Endodermal cell (in vitro differentiated cells): Measurements from ENCODE around the gene MTHFS. TPM values are rescaled to one million over a fixed set of nuclear protein-coding genes. Genes with fewer than 3 reads are reported as not detected.

Source experiments
- DNase-seq: peaks from one replicate; pipeline ENCODE4 v3.0.0-alpha.2; 2017
- H3K27ac ChIP-seq: 2 replicates; pipeline ENCODE4 v1.5.1; 2013; ENCODE audit warnings: mild to moderate bottlenecking, low read depth, low read length, moderate library complexity
- H3K27me3 ChIP-seq: 2 replicates; pipeline ENCODE4 v1.6.1; 2013; ENCODE audit warnings: mild to moderate bottlenecking, low read length, moderate library complexity; ENCODE audit not compliant: insufficient read depth, control insufficient read depth, poor library complexity, severe bottlenecking
- H3K36me3 ChIP-seq: 2 replicates; pipeline ENCODE4 v1.7.0; 2013; ENCODE audit warnings: mild to moderate bottlenecking, low read length, moderate library complexity; ENCODE audit not compliant: control insufficient read depth, insufficient read depth
- H3K4me1 ChIP-seq: one replicate; pipeline ENCODE4 v1.7.0; 2013; ENCODE audit warnings: low read length; ENCODE audit not compliant: control insufficient read depth, insufficient read depth
- H3K4me3 ChIP-seq: 2 replicates; pipeline ENCODE4 v1.5.1; 2013; ENCODE audit warnings: mild to moderate bottlenecking, low read length, moderate library complexity
- H3K9ac ChIP-seq: 2 replicates; pipeline ENCODE4 v1.6.1; 2013; ENCODE audit warnings: mild to moderate bottlenecking, low read length, moderate library complexity; ENCODE audit not compliant: poor library complexity, severe bottlenecking; ENCODE audit errors: extremely low read depth
- H3K9me3 ChIP-seq: 2 replicates; pipeline ENCODE4 v1.6.1; 2013; ENCODE audit warnings: mild to moderate bottlenecking, low read length, moderate library complexity; ENCODE audit not compliant: control insufficient read depth
- H3K27ac Mint-ChIP-seq: 2 replicates; pipeline ENCODE4 v1.8.0; 2020; ENCODE audit warnings: mixed read lengths
- H3K27me3 Mint-ChIP-seq: 2 replicates; pipeline ENCODE4 v1.8.0; 2021; ENCODE audit warnings: mild to moderate bottlenecking, mixed read lengths; ENCODE audit not compliant: insufficient read depth
- H3K36me3 Mint-ChIP-seq: 2 replicates; pipeline ENCODE4 v1.8.0; 2020; ENCODE audit warnings: low read depth, mixed read lengths
- H3K4me1 Mint-ChIP-seq: 2 replicates; pipeline ENCODE4 v1.8.0; 2020; ENCODE audit warnings: mixed read lengths
- H3K4me3 Mint-ChIP-seq: 2 replicates; pipeline ENCODE4 v1.8.0; 2020; ENCODE audit warnings: mild to moderate bottlenecking, moderate library complexity, mixed read lengths
- H3K9me3 Mint-ChIP-seq: 2 replicates; pipeline ENCODE4 v1.8.0; 2020; ENCODE audit warnings: mild to moderate bottlenecking, mixed read lengths
- WGBS, 2 experiments: methylation state at CpG; one replicate each; pipeline versions ENCODE4 v1.1.5 to v1.1.7; 2013; ENCODE audit warnings: missing lambda C conversion rate in 2 of 2, mixed read lengths in 1 of 2; ENCODE audit not compliant: insufficient coverage in 1 of 2, insufficient read length in 1 of 2; 5-methylcytosine and 5-hydroxymethylcytosine counted together
- total RNA-seq, 2 donors: library from RNA; stranded (reverse); fragmentation: NEBNext Ultra II Directional in 1 of 2; extraction: Animal tissue kit (Norgen Biotek cat#: 25700) in 1 of 2; gene quantifications; 2 replicates in 1 of 2; 3 replicates in 1 of 2; pipeline ENCODE4 v1.2.1, GENCODE V29; 2021
- TF ChIP-seq, protein P1 (sequence below): fragments of 200-600 bp; sonication (generic); conservative IDR thresholded peaks from 2 replicates; pipeline ENCODE4 v1.5.0; 2021; ENCODE audit warnings: antibody characterized with exemption, mild to moderate bottlenecking

Gene MTHFS
- total RNA-seq, 2 donors from 2014 or later: 28.2 to 33.6 TPM

DNA sequence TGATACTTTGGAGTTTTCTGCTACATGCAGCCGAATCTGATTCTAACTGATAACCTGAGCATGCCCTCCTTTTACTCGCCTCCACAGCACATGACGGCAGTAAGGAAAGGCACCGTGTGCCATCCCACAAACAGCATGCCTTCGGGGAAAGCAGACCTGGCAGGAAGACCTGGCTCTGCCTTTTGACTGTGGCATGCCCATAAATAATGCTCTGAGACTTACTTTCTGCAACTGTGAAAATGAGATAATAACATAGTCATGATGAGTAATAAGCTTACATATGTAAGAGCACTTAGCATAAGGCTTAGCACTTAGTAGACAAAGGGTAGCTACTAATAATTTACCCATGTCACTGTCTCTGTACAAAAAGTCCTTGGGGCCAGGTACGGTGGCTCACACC lies 32.9 kb downstream of the MTHFS start:
- Mint-ChIP-seq H3K4me1 (no peaks in the 10 kb centered on the region), H3K27ac (no peak overlapping the region), H3K27me3 (no peaks in the 10 kb centered on the region), H3K36me3 (peaks cover 45% of the 10 kb centered on the region), H3K9me3 (no peaks in the 10 kb centered on the region), H3K4me3 (no peak overlapping the region)
- TF ChIP-seq, protein P1, sequence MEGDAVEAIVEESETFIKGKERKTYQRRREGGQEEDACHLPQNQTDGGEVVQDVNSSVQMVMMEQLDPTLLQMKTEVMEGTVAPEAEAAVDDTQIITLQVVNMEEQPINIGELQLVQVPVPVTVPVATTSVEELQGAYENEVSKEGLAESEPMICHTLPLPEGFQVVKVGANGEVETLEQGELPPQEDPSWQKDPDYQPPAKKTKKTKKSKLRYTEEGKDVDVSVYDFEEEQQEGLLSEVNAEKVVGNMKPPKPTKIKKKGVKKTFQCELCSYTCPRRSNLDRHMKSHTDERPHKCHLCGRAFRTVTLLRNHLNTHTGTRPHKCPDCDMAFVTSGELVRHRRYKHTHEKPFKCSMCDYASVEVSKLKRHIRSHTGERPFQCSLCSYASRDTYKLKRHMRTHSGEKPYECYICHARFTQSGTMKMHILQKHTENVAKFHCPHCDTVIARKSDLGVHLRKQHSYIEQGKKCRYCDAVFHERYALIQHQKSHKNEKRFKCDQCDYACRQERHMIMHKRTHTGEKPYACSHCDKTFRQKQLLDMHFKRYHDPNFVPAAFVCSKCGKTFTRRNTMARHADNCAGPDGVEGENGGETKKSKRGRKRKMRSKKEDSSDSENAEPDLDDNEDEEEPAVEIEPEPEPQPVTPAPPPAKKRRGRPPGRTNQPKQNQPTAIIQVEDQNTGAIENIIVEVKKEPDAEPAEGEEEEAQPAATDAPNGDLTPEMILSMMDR: no peak
- Histone ChIP-seq H3K4me3 (no peak overlapping the region), H3K27ac (no peak overlapping the region), H3K9me3 (no peaks in the 10 kb centered on the region), H3K27me3 (no peaks in the 10 kb centered on the region), H3K4me1 (no peaks in the 10 kb centered on the region), H3K9ac (no peak overlapping the region), H3K36me3 (peaks cover 39% of the 10 kb centered on the region)
- WGBS, 2 experiments: 95 to 98% methylated on average over 5 to 6 of the region's 6 CpGs
- no peak for DNase-seq

DNA sequence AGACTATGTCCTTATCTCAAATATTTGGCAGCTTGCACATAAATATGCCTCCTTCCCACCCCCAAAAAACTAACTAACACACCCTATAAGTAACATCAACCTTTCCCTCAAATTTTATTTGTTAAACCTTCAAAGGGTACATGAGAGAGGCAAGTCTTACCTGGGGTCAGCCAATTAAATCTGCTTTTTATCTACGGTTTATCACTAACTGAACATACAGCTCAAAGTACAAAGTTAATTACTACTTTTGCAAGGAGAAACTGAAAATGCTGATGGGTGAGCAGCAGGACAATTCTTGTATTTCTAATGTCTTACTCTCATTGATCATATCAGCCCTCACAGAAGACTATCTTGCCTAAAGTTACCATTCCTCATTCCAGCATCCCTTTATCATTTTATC lies 34.6 kb downstream of the MTHFS start:
- H3K36me3 Mint-ChIP-seq: peaks cover 35% of the 10 kb centered on the region
- no peak overlapping the region for H3K9ac ChIP-seq
- no peaks in the 10 kb centered on the region for H3K27me3 Mint-ChIP-seq
- H3K4me1 Mint-ChIP-seq: no peaks in the 10 kb centered on the region
- TF ChIP-seq, protein P1: no peak
- H3K9me3 ChIP-seq: no peaks in the 10 kb centered on the region
- no peak overlapping the region for H3K27ac ChIP-seq
- no peak for DNase-seq
- no peaks in the 10 kb centered on the region for H3K9me3 Mint-ChIP-seq
- H3K27ac Mint-ChIP-seq: no peak overlapping the region
- 100% methylated on average over 1 of the region's 1 CpG; no CpG with 5 or more reads in 1 of the 2 experiments for WGBS, 2 experiments
- peaks cover 35% of the 10 kb centered on the region for H3K36me3 ChIP-seq
- H3K4me3 ChIP-seq: no peak overlapping the region
- H3K4me3 Mint-ChIP-seq: no peak overlapping the region
- H3K27me3 ChIP-seq: no peaks in the 10 kb centered on the region
- H3K4me1 ChIP-seq: no peaks in the 10 kb centered on the region

DNA sequence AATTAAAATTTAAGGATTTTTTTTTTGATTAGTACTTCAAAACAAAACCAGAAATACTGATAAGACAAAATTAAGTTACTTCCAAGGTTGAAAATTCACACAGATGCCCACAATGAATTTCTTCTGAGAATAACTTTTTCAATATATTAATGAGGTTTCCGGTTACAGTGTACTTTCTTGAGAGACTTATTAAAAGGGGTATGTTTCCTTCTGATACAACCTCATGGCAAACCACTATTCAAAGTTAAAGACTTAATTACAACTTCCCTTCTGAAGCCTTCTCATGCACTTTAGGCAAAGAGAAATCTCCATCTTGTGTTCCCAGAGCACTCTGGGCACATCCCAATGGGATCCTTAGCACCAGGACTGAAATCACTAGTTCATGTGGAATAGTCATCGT lies 36.2 kb downstream of the MTHFS start:
- Histone ChIP-seq H3K9me3 (no peaks in the 10 kb centered on the region), H3K27me3 (no peaks in the 10 kb centered on the region), H3K27ac (no peak overlapping the region), H3K9ac (no peak overlapping the region), H3K4me3 (no peak overlapping the region), H3K36me3 (peaks cover 38% of the 10 kb centered on the region), H3K4me1 (no peaks in the 10 kb centered on the region)
- H3K27me3 Mint-ChIP-seq: no peaks in the 10 kb centered on the region
- no peak overlapping the region for H3K4me3 Mint-ChIP-seq
- peaks cover 32% of the 10 kb centered on the region for H3K36me3 Mint-ChIP-seq
- no peak overlapping the region for H3K27ac Mint-ChIP-seq
- H3K4me1 Mint-ChIP-seq: no peaks in the 10 kb centered on the region
- WGBS, 2 experiments: 100% methylated on average over 1 to 2 of the region's 2 CpGs
- TF ChIP-seq, protein P1: no peak
- no peak for DNase-seq
- no peaks in the 10 kb centered on the region for H3K9me3 Mint-ChIP-seq
